Measurements from ENCODE around the gene RABGGTA.

RABGGTA gene

DNA sequence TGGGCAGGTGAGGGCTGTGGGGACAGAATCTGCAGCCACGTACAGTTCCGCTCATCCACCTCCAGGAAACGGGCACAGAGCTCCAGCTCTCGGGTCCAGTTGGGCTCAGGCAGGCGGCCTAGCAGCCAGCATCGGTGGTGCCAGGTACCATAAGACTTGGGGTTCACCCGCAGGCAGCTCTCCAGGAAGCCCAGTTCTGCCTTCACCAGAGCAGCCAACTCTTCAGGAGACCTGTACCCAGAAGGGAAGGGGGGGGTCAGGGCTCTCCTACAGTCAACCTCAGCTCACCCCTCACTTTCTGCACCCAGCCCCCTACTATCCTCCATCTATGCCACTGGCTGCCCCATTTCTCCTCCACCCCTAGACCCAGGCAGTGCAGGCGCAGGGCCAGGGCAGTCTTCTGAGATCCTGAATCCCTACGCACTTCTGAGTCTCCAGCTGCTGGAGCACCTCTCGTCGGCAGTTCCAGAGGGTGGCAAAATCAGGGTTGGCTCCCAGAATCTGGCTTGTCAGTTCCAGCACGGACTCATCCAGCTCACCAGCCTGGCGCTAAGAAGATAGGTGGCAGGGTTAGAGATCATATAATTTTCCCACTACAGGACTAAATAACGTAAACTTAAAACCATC, 1.4 kb downstream of the RABGGTA start:
- H3K4me1 ChIP-seq (ENCODE audit: low read depth, poor library complexity, severe bottlenecking): peaks cover 24% of the 10 kb centered on the region
- H3K27ac ChIP-seq: no peak overlapping the region
- no peak overlapping the region for H3K9ac ChIP-seq

DNA sequence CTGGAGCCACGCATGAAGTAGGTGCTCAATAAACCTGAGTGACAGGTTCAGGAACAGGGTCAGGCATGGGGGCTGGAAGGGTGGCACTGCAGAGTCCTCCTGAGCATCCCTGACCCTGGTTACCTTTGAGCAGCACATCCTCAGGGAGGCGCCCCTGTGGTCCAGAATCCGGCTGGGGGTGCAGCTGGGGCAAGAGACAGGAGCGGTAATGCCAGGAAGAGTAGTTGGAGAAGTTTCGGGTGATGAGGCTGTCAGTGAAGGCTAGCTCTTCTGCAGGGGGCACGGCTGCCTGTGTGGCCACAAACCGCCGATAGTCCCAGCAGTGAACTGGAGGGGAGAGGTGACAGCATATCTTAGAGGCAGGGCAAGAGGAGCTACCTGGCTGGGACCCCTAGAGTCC, 2.0 kb downstream of the RABGGTA start:
- H3K27me3 ChIP-seq (ENCODE audit: insufficient read depth, low read depth): no peaks in the 10 kb centered on the region
- H3K4me1 ChIP-seq (ENCODE audit: low read depth, poor library complexity, severe bottlenecking): peaks cover 22% of the 10 kb centered on the region
- H4K20me1 ChIP-seq (ENCODE audit: insufficient read depth): no peaks in the 10 kb centered on the region
- no peak overlapping the region for H3K4me3 ChIP-seq (IDR thresholded peaks at IDR 0.05; ENCODE audit: insufficient read depth, low read depth, low read length)
- TF ChIP-seq, protein P1, sequence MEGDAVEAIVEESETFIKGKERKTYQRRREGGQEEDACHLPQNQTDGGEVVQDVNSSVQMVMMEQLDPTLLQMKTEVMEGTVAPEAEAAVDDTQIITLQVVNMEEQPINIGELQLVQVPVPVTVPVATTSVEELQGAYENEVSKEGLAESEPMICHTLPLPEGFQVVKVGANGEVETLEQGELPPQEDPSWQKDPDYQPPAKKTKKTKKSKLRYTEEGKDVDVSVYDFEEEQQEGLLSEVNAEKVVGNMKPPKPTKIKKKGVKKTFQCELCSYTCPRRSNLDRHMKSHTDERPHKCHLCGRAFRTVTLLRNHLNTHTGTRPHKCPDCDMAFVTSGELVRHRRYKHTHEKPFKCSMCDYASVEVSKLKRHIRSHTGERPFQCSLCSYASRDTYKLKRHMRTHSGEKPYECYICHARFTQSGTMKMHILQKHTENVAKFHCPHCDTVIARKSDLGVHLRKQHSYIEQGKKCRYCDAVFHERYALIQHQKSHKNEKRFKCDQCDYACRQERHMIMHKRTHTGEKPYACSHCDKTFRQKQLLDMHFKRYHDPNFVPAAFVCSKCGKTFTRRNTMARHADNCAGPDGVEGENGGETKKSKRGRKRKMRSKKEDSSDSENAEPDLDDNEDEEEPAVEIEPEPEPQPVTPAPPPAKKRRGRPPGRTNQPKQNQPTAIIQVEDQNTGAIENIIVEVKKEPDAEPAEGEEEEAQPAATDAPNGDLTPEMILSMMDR (conservative IDR thresholded peaks at IDR 0.05; ENCODE audit: low read depth, low read length): no peak
- no peaks in the 10 kb centered on the region for H3K36me3 ChIP-seq (ENCODE audit: insufficient read depth)
- H3K9ac ChIP-seq: no peak overlapping the region
- no peaks in the 10 kb centered on the region for H3K79me2 ChIP-seq (ENCODE audit: insufficient read depth, low read depth)
- no peak overlapping the region for H3K27ac ChIP-seq
- no peak overlapping the region for H2AFZ ChIP-seq (ENCODE audit: low read depth)
- H3K4me2 ChIP-seq: no peak overlapping the region

More for the DNA sequence above, 1.4 kb downstream of the RABGGTA start:
- TF ChIP-seq, protein P1 (conservative IDR thresholded peaks at IDR 0.05; ENCODE audit: low read depth, low read length): no peak
- no peaks in the 10 kb centered on the region for H3K36me3 ChIP-seq (ENCODE audit: insufficient read depth)
- H3K4me3 ChIP-seq (IDR thresholded peaks at IDR 0.05; ENCODE audit: insufficient read depth, low read depth, low read length): no peak overlapping the region
- no peak overlapping the region for H2AFZ ChIP-seq (ENCODE audit: low read depth)
- H3K27me3 ChIP-seq (ENCODE audit: insufficient read depth, low read depth): no peaks in the 10 kb centered on the region
- H3K4me2 ChIP-seq: no peak overlapping the region
- no peaks in the 10 kb centered on the region for H3K79me2 ChIP-seq (ENCODE audit: insufficient read depth, low read depth)
- no peaks in the 10 kb centered on the region for H4K20me1 ChIP-seq (ENCODE audit: insufficient read depth)

DNA sequence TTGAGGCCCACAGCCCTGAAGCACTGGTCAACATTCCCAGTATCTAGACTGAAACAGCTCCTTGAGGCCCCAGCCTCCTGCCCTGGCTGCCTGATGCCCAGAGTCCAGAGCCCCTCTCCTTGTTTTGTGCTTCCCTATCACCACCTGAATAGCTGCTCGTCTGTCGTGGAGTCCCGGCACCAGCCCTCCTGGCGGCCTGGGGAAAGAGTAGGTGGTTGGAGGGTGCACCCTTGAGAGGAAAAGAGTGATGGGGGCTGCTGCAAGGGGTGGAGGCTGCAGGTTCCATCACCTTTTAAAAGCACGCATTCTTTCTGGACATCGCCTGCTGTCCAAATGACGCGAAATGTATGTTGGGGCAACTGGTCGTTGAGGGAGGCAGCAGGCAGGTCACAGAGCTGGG, 3.2 kb downstream of the RABGGTA start:
- TF ChIP-seq, protein P1 (conservative IDR thresholded peaks at IDR 0.05; ENCODE audit: low read depth, low read length): no peak
- H4K20me1 ChIP-seq (ENCODE audit: insufficient read depth): no peaks in the 10 kb centered on the region
- H2AFZ ChIP-seq (ENCODE audit: low read depth): no peak overlapping the region
- H3K4me2 ChIP-seq: no peak overlapping the region
- H3K36me3 ChIP-seq (ENCODE audit: insufficient read depth): no peaks in the 10 kb centered on the region
- H3K79me2 ChIP-seq (ENCODE audit: insufficient read depth, low read depth): no peaks in the 10 kb centered on the region
- peaks cover 10% of the 10 kb centered on the region for H3K4me1 ChIP-seq (ENCODE audit: low read depth, poor library complexity, severe bottlenecking)
- no peak overlapping the region for H3K9ac ChIP-seq
- no peaks in the 10 kb centered on the region for H3K27me3 ChIP-seq (ENCODE audit: insufficient read depth, low read depth)
- no peak overlapping the region for H3K27ac ChIP-seq
- H3K4me3 ChIP-seq (IDR thresholded peaks at IDR 0.05; ENCODE audit: insufficient read depth, low read depth, low read length): no peak overlapping the region

DNA sequence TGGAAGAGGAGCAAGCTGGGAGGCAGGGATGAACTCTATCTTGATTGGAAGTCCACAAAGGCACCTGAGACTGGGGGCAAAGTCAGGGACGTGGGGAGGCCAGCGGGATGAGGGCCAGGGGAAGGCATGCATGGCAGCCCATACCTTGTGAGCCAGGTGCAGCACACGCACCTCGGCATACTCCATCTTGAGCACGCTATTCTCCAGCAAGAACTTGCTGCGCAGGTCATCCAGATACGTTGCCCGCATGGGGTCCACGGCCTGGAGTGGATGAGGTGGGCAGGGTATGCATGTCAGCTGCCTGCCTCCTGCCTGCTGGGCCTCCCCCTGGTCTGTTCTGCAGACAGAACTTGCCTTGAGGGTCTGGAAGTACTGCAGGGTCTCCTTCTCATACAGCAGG, 3.9 kb downstream of the RABGGTA start:
- no peaks in the 10 kb centered on the region for H4K20me1 ChIP-seq (ENCODE audit: insufficient read depth)
- H3K27ac ChIP-seq: no peak overlapping the region
- no peak overlapping the region for H3K9ac ChIP-seq
- H3K36me3 ChIP-seq (ENCODE audit: insufficient read depth): no peaks in the 10 kb centered on the region
- peaks cover 8% of the 10 kb centered on the region for H3K4me1 ChIP-seq (ENCODE audit: low read depth, poor library complexity, severe bottlenecking)
- H3K4me2 ChIP-seq: no peak overlapping the region
- H3K79me2 ChIP-seq (ENCODE audit: insufficient read depth, low read depth): no peaks in the 10 kb centered on the region
- TF ChIP-seq, protein P1 (conservative IDR thresholded peaks at IDR 0.05; ENCODE audit: low read depth, low read length): no peak
- H3K27me3 ChIP-seq (ENCODE audit: insufficient read depth, low read depth): no peaks in the 10 kb centered on the region
- no peak overlapping the region for H2AFZ ChIP-seq (ENCODE audit: low read depth)
- H3K4me3 ChIP-seq (IDR thresholded peaks at IDR 0.05; ENCODE audit: insufficient read depth, low read depth, low read length): no peak overlapping the region

Measured in KMS-11 (cell line).